Left lung (tissue), 10 donors: Measurements from ENCODE around the gene PIF1. TPM values are rescaled to one million over a fixed set of nuclear protein-coding genes. Genes with fewer than 3 reads are reported as not detected.

Experiments used
- ATAC-seq: fragments of 200-7000 bp; cut with Tn5 transposase; one replicate; pipeline ENCODE4 v1.9.1; 2020; ENCODE audit warnings: moderate library complexity
- DNase-seq, 4 donors: peaks; one replicate each; pipeline ENCODE4 v3.0.0-alpha.2; 2013 to 2020
- H3K27ac ChIP-seq, 2 donors: fragments of 200-600 bp; sonication (generic) in 1 of 2; one replicate each; pipeline versions ENCODE4 v1.5.0 to v1.8.0; 2020 to 2021
- H3K27me3 ChIP-seq, 2 donors: fragments of 200-600 bp; sonication (generic) in 1 of 2; one replicate each; pipeline versions ENCODE4 v1.5.0 to v1.8.0; 2020 to 2021
- H3K36me3 ChIP-seq, 2 donors: fragments of 200-600 bp; sonication (generic) in 1 of 2; one replicate each; pipeline versions ENCODE4 v1.5.0 to v1.8.0; 2020 to 2021
- H3K4me1 ChIP-seq, 2 donors: fragments of 200-600 bp; one replicate each; pipeline ENCODE4 v1.8.0; 2021
- H3K4me3 ChIP-seq, 2 donors: fragments of 200-600 bp; sonication (generic) in 1 of 2; one replicate each; pipeline versions ENCODE4 v1.5.0 to v1.8.0; 2020 to 2021; ENCODE audit warnings: mild to moderate bottlenecking in 1 of 2
- H3K9me3 ChIP-seq, 2 donors: fragments of 200-600 bp; sonication (generic) in 1 of 2; one replicate each; pipeline versions ENCODE4 v1.5.0 to v1.8.0; 2020 to 2021
- intact Hi-C, 2 donors: fragments of 100-400 bp; cut with DNase I; formaldehyde crosslinking; loops; one replicate each; pipeline versions ENCODE4 v1.11.2 to v1.14.2; 2022
- polyA plus RNA-seq, 6 donors: library from polyadenylated mRNA; unstranded; fragments of 120-200 nt; gene quantifications; one replicate each; pipeline ENCODE4 v1.2.1, GENCODE V29; 2013; ENCODE audit not compliant: insufficient read length in 6 of 6
- total RNA-seq, 2 donors: library from RNA; stranded (reverse); fragmentation: NEBNext Ultra II Directional; extraction: Animal tissue kit (Norgen Biotek cat#: 25700); gene quantifications; one replicate each; pipeline ENCODE4 v1.2.1, GENCODE V29; 2021
- TF ChIP-seq, protein P1 (sequence below), 2 donors: fragments of 200-600 bp; sonication (generic) in 1 of 2; IDR thresholded peaks; one replicate each; pipeline versions ENCODE4 v1.5.0 to v1.8.0; 2021; ENCODE audit warnings: antibody characterized with exemption in 2 of 2
- donor health status: DM: no; HTN: yes; CAD: no.
- donor health status: DM: no; HTN: no; CAD: no.

The PIF1 gene
- total and polyA plus RNA-seq, 8 donors = 1.6 to 17.7 (median 10.8) TPM

- TF ChIP-seq, protein P1, sequence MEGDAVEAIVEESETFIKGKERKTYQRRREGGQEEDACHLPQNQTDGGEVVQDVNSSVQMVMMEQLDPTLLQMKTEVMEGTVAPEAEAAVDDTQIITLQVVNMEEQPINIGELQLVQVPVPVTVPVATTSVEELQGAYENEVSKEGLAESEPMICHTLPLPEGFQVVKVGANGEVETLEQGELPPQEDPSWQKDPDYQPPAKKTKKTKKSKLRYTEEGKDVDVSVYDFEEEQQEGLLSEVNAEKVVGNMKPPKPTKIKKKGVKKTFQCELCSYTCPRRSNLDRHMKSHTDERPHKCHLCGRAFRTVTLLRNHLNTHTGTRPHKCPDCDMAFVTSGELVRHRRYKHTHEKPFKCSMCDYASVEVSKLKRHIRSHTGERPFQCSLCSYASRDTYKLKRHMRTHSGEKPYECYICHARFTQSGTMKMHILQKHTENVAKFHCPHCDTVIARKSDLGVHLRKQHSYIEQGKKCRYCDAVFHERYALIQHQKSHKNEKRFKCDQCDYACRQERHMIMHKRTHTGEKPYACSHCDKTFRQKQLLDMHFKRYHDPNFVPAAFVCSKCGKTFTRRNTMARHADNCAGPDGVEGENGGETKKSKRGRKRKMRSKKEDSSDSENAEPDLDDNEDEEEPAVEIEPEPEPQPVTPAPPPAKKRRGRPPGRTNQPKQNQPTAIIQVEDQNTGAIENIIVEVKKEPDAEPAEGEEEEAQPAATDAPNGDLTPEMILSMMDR (IDR thresholded peaks at IDR 0.05) = no peak
- intact Hi-C loops = no loop called here
- DNase-seq = no peak
- Histone ChIP-seq H3K36me3 (no peaks in the 10 kb centered on the region), H3K27me3 (peaks cover 0 to 9% of the 10 kb centered on the region in 2 donors), H3K4me1 (no peaks in the 10 kb centered on the region), H3K4me3 (no peak overlapping the region), H3K9me3 (no peaks in the 10 kb centered on the region), H3K27ac (no peak overlapping the region)
- no peak for ATAC-seq
Measured at GRCh38 chr15:64807751-64808222, 17.7 kb downstream of the PIF1 start.

- Histone ChIP-seq H3K4me3 (no peak overlapping the region), H3K4me1 (no peaks in the 10 kb centered on the region), H3K27ac (no peak overlapping the region), H3K9me3 (no peaks in the 10 kb centered on the region), H3K36me3 (no peaks in the 10 kb centered on the region), H3K27me3 (peaks cover 0 to 9% of the 10 kb centered on the region in 2 donors)
- TF ChIP-seq, protein P1 (IDR thresholded peaks at IDR 0.05) = no peak
- ATAC-seq (no peak), DNase-seq (no peak)
- intact Hi-C loops = no loop called here
Measured at GRCh38 chr15:64807051-64807749, 18.2 kb downstream of the PIF1 start.

DNA sequence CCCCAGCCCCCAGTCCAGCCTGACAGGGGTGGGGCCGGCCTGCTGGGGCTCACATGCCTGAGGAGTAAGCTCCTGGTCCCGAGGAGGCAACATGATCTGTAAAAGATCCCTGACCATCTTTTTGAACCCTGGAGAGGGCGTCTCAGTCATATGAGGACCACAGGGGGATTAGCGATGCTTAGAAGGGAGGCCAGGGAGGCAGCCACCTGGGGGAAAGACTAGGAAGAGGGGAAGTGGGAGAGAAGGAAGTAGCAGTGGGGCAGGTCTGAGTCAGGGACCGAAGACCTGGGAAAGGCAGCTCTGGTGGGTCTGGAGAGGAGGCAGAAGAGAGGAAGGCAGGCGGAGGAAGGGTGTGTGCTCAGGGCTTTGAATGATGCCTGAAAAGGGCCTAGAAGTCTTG lies 18.9 kb downstream of the PIF1 start:
- TF ChIP-seq, protein P1 (IDR thresholded peaks at IDR 0.05) = no peak
- ATAC-seq = no peak
- Histone ChIP-seq H3K4me1 (no peaks in the 10 kb centered on the region), H3K4me3 (no peak overlapping the region), H3K9me3 (no peaks in the 10 kb centered on the region), H3K27ac (no peak overlapping the region), H3K27me3 (peaks cover 0 to 9% of the 10 kb centered on the region in 2 donors), H3K36me3 (no peaks in the 10 kb centered on the region)
- no peak for DNase-seq
- intact Hi-C loops = no loop called here

GRCh38 chr15:64804619-64805018 lies 20.8 kb downstream of the PIF1 start:
- H3K27me3 ChIP-seq = peaks cover 0 to 9% of the 10 kb centered on the region in 2 donors
- intact Hi-C loops = no loop called here
- H3K4me3 ChIP-seq = no peak overlapping the region
- no peak for ATAC-seq
- DNase-seq = no peak
- H3K9me3 ChIP-seq = no peaks in the 10 kb centered on the region
- H3K4me1 ChIP-seq = no peaks in the 10 kb centered on the region
- TF ChIP-seq, protein P1 (IDR thresholded peaks at IDR 0.05) = no peak
- no peak overlapping the region for H3K27ac ChIP-seq
- H3K36me3 ChIP-seq = no peaks in the 10 kb centered on the region

- Histone ChIP-seq H3K9me3 (no peaks in the 10 kb centered on the region), H3K36me3 (no peaks in the 10 kb centered on the region), H3K27ac (no peak overlapping the region), H3K4me1 (no peaks in the 10 kb centered on the region), H3K27me3 (peaks cover 0 to 2% of the 10 kb centered on the region in 2 donors), H3K4me3 (no peak overlapping the region)
- intact Hi-C loops = no loop called here
- TF ChIP-seq, protein P1 (IDR thresholded peaks at IDR 0.05) = no peak
- DNase-seq (no peak), ATAC-seq (no peak)
Measured at GRCh38 chr15:64803526-64803925, 21.9 kb downstream of the PIF1 start.
